Liver (tissue), 9 donors: ENCODE data around the gene CRYBG2. TPM values are rescaled to one million over a fixed set of nuclear protein-coding genes. Genes with fewer than 3 reads are reported as not detected.

Experiments used
- DNase-seq: peaks from one replicate; pipeline ENCODE4 v3.0.0-alpha.2; 2017; ENCODE audit warnings: low spot score
- H3K27ac ChIP-seq, 2 donors: one replicate each; pipeline ENCODE4 v1.7.0; 2013; ENCODE audit warnings: inconsistent platforms in 2 of 2, low read length in 2 of 2, control low read depth in 1 of 2, low read depth in 1 of 2, mild to moderate bottlenecking in 1 of 2
- H3K27me3 ChIP-seq, 4 donors: one replicate each; pipeline versions ENCODE4 v1.6.1 to v1.7.0; 2013; ENCODE audit warnings: low read length in 3 of 4, inconsistent platforms in 1 of 4, mild to moderate bottlenecking in 1 of 4, moderate library complexity in 1 of 4; ENCODE audit not compliant: control insufficient read depth in 4 of 4, insufficient read depth in 4 of 4
- H3K36me3 ChIP-seq, 4 donors: one replicate each; pipeline versions ENCODE4 v1.6.1 to v1.7.0; 2013; ENCODE audit warnings: low read length in 3 of 4, mild to moderate bottlenecking in 3 of 4, low read depth in 1 of 4, moderate library complexity in 1 of 4; ENCODE audit not compliant: control insufficient read depth in 4 of 4, insufficient read depth in 3 of 4
- H3K4me1 ChIP-seq, 4 donors: one replicate each; pipeline versions ENCODE4 v1.6.1 to v1.7.0; 2013; ENCODE audit warnings: low read length in 3 of 4, mild to moderate bottlenecking in 3 of 4, moderate library complexity in 1 of 4; ENCODE audit not compliant: control insufficient read depth in 4 of 4, insufficient read depth in 4 of 4
- H3K4me3 ChIP-seq, 3 donors: one replicate each; pipeline versions ENCODE4 v1.6.1 to v1.7.0; 2013; ENCODE audit warnings: low read length in 3 of 3, control low read depth in 1 of 3, low read depth in 1 of 3, mild to moderate bottlenecking in 1 of 3
- H3K9ac ChIP-seq, 2 donors: one replicate each; pipeline ENCODE4 v1.7.0; 2013; ENCODE audit warnings: low read length in 2 of 2, mild to moderate bottlenecking in 2 of 2, moderate library complexity in 2 of 2, control low read depth in 1 of 2, low read depth in 1 of 2
- H3K9me3 ChIP-seq, 4 donors: one replicate each; pipeline versions ENCODE4 v1.6.1 to v1.7.0; 2013; ENCODE audit warnings: low read length in 3 of 4; ENCODE audit not compliant: control insufficient read depth in 4 of 4
- ATF3 ChIP-seq: IDR thresholded peaks from 2 replicates; pipeline ENCODE4 v1.6.1; 2016; ENCODE audit warnings: antibody characterized with exemption
- CTCF ChIP-seq: fragments of 150-350 bp; IDR thresholded peaks from 2 replicates; pipeline ENCODE4 v1.5.1; 2017; ENCODE audit warnings: improper control_type of control experiment, low read depth, low read length; ENCODE audit not compliant: missing input control
- EGR1 ChIP-seq, 2 donors: IDR thresholded peaks; 2 replicates each; pipeline ENCODE4 v1.6.1; 2016 to 2018; ENCODE audit warnings: antibody characterized with exemption in 2 of 2, low read depth in 2 of 2
- FOXA1 ChIP-seq: IDR thresholded peaks from 2 replicates; pipeline ENCODE4 v1.6.1; 2016; ENCODE audit warnings: antibody characterized with exemption
- FOXA2 ChIP-seq: IDR thresholded peaks from 2 replicates; pipeline ENCODE4 v1.6.1; 2016; ENCODE audit warnings: antibody characterized with exemption
- GABPA ChIP-seq, 2 donors: IDR thresholded peaks in 1 of 2; conservative IDR thresholded peaks in 1 of 2; 2 replicates each; pipeline ENCODE4 v1.6.1; 2016; ENCODE audit warnings: antibody characterized with exemption in 2 of 2, mild to moderate bottlenecking in 1 of 2, moderate library complexity in 1 of 2
- HNF4A ChIP-seq, 2 donors: conservative IDR thresholded peaks; 2 replicates each; pipeline ENCODE4 v1.6.1; 2016; ENCODE audit warnings: antibody characterized with exemption in 2 of 2, mild to moderate bottlenecking in 2 of 2
- HNF4G ChIP-seq: IDR thresholded peaks from 2 replicates; pipeline ENCODE4 v1.6.1; 2016; ENCODE audit warnings: antibody characterized with exemption
- JUND ChIP-seq, 2 donors: IDR thresholded peaks; 2 replicates each; pipeline ENCODE4 v1.6.1; 2016; ENCODE audit warnings: antibody characterized with exemption in 2 of 2
- MAX ChIP-seq: IDR thresholded peaks from 2 replicates; pipeline ENCODE4 v1.6.1; 2016; ENCODE audit warnings: antibody characterized with exemption
- NR2F2 ChIP-seq: IDR thresholded peaks from 2 replicates; pipeline ENCODE4 v1.6.1; 2016; ENCODE audit warnings: antibody characterized with exemption
- REST ChIP-seq: IDR thresholded peaks from 2 replicates; pipeline ENCODE4 v1.6.1; 2016; ENCODE audit warnings: antibody characterized with exemption, mild to moderate bottlenecking
- RXRA ChIP-seq, 2 donors: IDR thresholded peaks; 2 replicates each; pipeline ENCODE4 v1.6.1; 2017 to 2018; ENCODE audit warnings: antibody characterized with exemption in 2 of 2, mild to moderate bottlenecking in 1 of 2
- SP1 ChIP-seq: IDR thresholded peaks from 2 replicates; pipeline ENCODE4 v1.6.1; 2018; ENCODE audit warnings: antibody characterized with exemption, mild to moderate bottlenecking
- ZBTB33 ChIP-seq: IDR thresholded peaks from 2 replicates; pipeline ENCODE4 v1.6.1; 2016; ENCODE audit warnings: antibody characterized with exemption
- whole genome bisulfite sequencing: extraction: QIAGEN DNeasy Blood & Tissue Kit; methylation state at CpG from one replicate; pipeline ENCODE4 v1.1.7; 2013; 5-methylcytosine and 5-hydroxymethylcytosine counted together
- polyA plus RNA-seq, 2 donors: library from polyadenylated mRNA; stranded (reverse) in 1 of 2; unstranded in 1 of 2; fragments of 200-250 nt in 1 of 2; fragments of >200 nt in 1 of 2; fragmentation: Nextera tagmentation in 1 of 2; extraction: Ambion mirVana in 1 of 2; gene quantifications; one replicate each; pipeline versions ENCODE4 v1.2.1 to v1.2.3, GENCODE V29; 2013 to 2015
- total RNA-seq, 2 donors: library from RNA; depleted of rRNA; stranded (reverse); fragments of >200 nt; gene quantifications; one replicate each; pipeline ENCODE4 v1.2.3, GENCODE V29; 2014
- donor health status: healthy.
- donor health status: healthy.
- donor health status: healthy.
- donor health status: healthy.
- donor health status: healthy.

The CRYBG2 gene
- total and polyA plus RNA-seq, 4 donors = under 0.01 to 0.12 (median under 0.01) TPM; not detected in 1

GRCh38 chr1:26317146-26317545 is 36.8 kb downstream of the CRYBG2 start:
- no peaks in the 10 kb centered on the region for H3K27me3 ChIP-seq
- WGBS = 85% methylated on average over 2 of the region's 2 CpGs
- H3K4me1 ChIP-seq = peaks cover 0 to 5% (median 0%) of the 10 kb centered on the region in 4 donors
- no peak overlapping the region for H3K9ac ChIP-seq
- no peak overlapping the region for H3K4me3 ChIP-seq
- no peak for TF ChIP-seq RXRA (IDR thresholded peaks at IDR 0.05)
- H3K9me3 ChIP-seq = no peaks in the 10 kb centered on the region
- no peak overlapping the region for H3K27ac ChIP-seq
- no peaks in the 10 kb centered on the region for H3K36me3 ChIP-seq
- DNase-seq = no peak

GRCh38 chr1:26315874-26316850 is 37.8 kb downstream of the CRYBG2 start:
- Histone ChIP-seq H3K27me3 (no peaks in the 10 kb centered on the region), H3K4me1 (peaks cover 0 to under 1% (median 0%) of the 10 kb centered on the region in 4 donors), H3K36me3 (no peaks in the 10 kb centered on the region), H3K4me3 (no peak overlapping the region), H3K9me3 (no peaks in the 10 kb centered on the region), H3K9ac (no peak overlapping the region), H3K27ac (no peak overlapping the region)
- no peak for DNase-seq
- 89% methylated on average over 8 of the region's 8 CpGs for WGBS
- no peak for TF ChIP-seq FOXA1
- TF ChIP-seq MAX = no peak
- TF ChIP-seq RXRA (IDR thresholded peaks at IDR 0.05) = no peak
- no peak for TF ChIP-seq GABPA (IDR thresholded peaks at IDR 0.05 in 1 of 2, conservative IDR thresholded peaks at IDR 0.05 in 1 of 2)
- TF ChIP-seq JUND (IDR thresholded peaks at IDR 0.05) = no peak
- no peak for TF ChIP-seq HNF4A (conservative IDR thresholded peaks at IDR 0.05)
- TF ChIP-seq REST = no peak
- no peak for TF ChIP-seq FOXA2
- no peak for TF ChIP-seq NR2F2
- no peak for TF ChIP-seq SP1
- TF ChIP-seq EGR1 (IDR thresholded peaks at IDR 0.05; ENCODE audit: low read depth in 2 of 2) = no peak

- Histone ChIP-seq H3K9me3 (no peaks in the 10 kb centered on the region), H3K36me3 (no peaks in the 10 kb centered on the region), H3K27me3 (no peaks in the 10 kb centered on the region), H3K27ac (no peak overlapping the region), H3K4me3 (no peak overlapping the region), H3K4me1 (no peaks in the 10 kb centered on the region), H3K9ac (no peak overlapping the region)
- 83% methylated on average over 5 of the region's 5 CpGs for WGBS
- TF ChIP-seq ZBTB33 (no peak), ATF3 (no peak), CTCF (no peak), HNF4G (no peak)
- DNase-seq = no peak
Observed at GRCh38 chr1:26314501-26314900, 39.4 kb downstream of the CRYBG2 start.
